GM12878 (cell line): ENCODE data around the gene SLCO2A1. TPM values are rescaled to one million over a fixed set of nuclear protein-coding genes. Genes with fewer than 3 reads are reported as not detected.

ENCODE experiments used
- ATAC-seq: fragments of 200-7000 bp; cut with Tn5 transposase; 3 replicates; pipeline ENCODE4 v1.9.1; 2020; ENCODE audit warnings: mild to moderate bottlenecking, moderate library complexity
- BruUV-seq: library from RNA; stranded (reverse); fragments of 400-500 nt; replicated peaks from 2 replicates; lab custom pipeline; 2021; lab: Mats Ljungman, UMichigan
- CTCF ChIA-PET: fragments of 300-600 bp; sonication (Branson Sonifier 250); formaldehyde crosslinking; extraction: SDS; loops from one replicate; lab custom pipeline; 2021; ENCODE audit warnings: inconsistent platforms; lab: Yijun Ruan, JAX
- POLR2A ChIA-PET: fragments of 350-600 bp; formaldehyde crosslinking; extraction: SDS; loops from one replicate; lab custom pipeline; 2021; ENCODE audit warnings: inconsistent platforms; lab: Charles Lee
- RAD21 ChIA-PET: fragments of 300-600 bp; sonication (Branson Sonifier 250); formaldehyde crosslinking; loops from one replicate; lab custom pipeline; 2023; ENCODE audit warnings: antibody characterized with exemption; ENCODE audit not compliant: unreplicated experiment; lab: Charles Lee
- SMC1A ChIA-PET: fragments of 300-600 bp; sonication (Branson Sonifier 250); formaldehyde crosslinking; loops from one replicate; lab custom pipeline; 2023; ENCODE audit not compliant: unreplicated experiment, uncharacterized antibody; lab: Charles Lee
- DNase-seq: peaks from one replicate; pipeline ENCODE4 v3.0.0-alpha.2; 2011; ENCODE audit warnings: low read depth, low spot score
- FAIRE-seq: peaks from 3 replicates; lab custom pipeline; 2011; peaks lifted over from hg19 to GRCh38; lab: Jason Lieb, UNC
- H2AFZ ChIP-seq: 2 replicates; pipeline ENCODE4 v1.6.0; 2011; ENCODE audit warnings: low read depth, low read length, control low read depth; ENCODE audit not compliant: control insufficient read depth
- H3K27ac ChIP-seq: 2 replicates; pipeline ENCODE4 v1.5.1; 2011; ENCODE audit warnings: control low read depth; ENCODE audit not compliant: control insufficient read depth, insufficient read depth
- H3K27me3 ChIP-seq, 2 experiments: replicated peaks in 1 of 2; 2 replicates each; pipeline versions ENCODE4 v1.6.0 to v1.6.1; 2011; ENCODE audit warnings: low read length in 1 of 2; ENCODE audit not compliant: control insufficient read depth in 2 of 2, insufficient read depth in 2 of 2
- H3K36me3 ChIP-seq, 2 experiments: 2 replicates each; pipeline ENCODE4 v1.5.1; 2011; ENCODE audit warnings: low read length in 1 of 2; ENCODE audit not compliant: control insufficient read depth in 2 of 2, insufficient read depth in 2 of 2
- H3K4me1 ChIP-seq: 2 replicates; pipeline ENCODE4 v1.6.1; 2011; ENCODE audit warnings: mild to moderate bottlenecking, low read length, moderate library complexity, mixed read lengths; ENCODE audit not compliant: control insufficient read depth, insufficient read depth
- H3K4me2 ChIP-seq: 2 replicates; pipeline ENCODE4 v1.6.0; 2011; ENCODE audit warnings: control low read depth; ENCODE audit not compliant: control insufficient read depth, insufficient read depth
- H3K4me3 ChIP-seq: fragments of 200-600 bp; sonication (generic); 2 replicates; pipeline ENCODE4 v1.5.1; 2016
- H3K79me2 ChIP-seq: 2 replicates; pipeline ENCODE4 v1.6.0; 2011; ENCODE audit warnings: low read length; ENCODE audit not compliant: control insufficient read depth, insufficient read depth
- H3K9ac ChIP-seq: 2 replicates; pipeline ENCODE4 v1.8.0; 2011; ENCODE audit warnings: low read length, control low read depth, mixed read lengths; ENCODE audit not compliant: control insufficient read depth, insufficient read depth
- H3K9me3 ChIP-seq: replicated peaks from 3 replicates; pipeline ENCODE4 v1.5.1; 2011; ENCODE audit warnings: mild to moderate bottlenecking, low read length; ENCODE audit not compliant: control insufficient read depth, insufficient read depth
- H4K20me1 ChIP-seq: 2 replicates; pipeline ENCODE4 v1.6.0; 2011; ENCODE audit not compliant: control insufficient read depth, insufficient read depth
- EGR1 ChIP-seq, 2 experiments: IDR thresholded peaks; 1 replicate in 1 of 2; 2 replicates in 1 of 2; pipeline ENCODE4 v1.6.1; 2011 to 2012; ENCODE audit warnings: low read depth in 2 of 2, low read length in 2 of 2, borderline replicate concordance in 1 of 2, mild to moderate bottlenecking in 1 of 2, moderate library complexity in 1 of 2
- FOS ChIP-seq: IDR thresholded peaks from 3 replicates; pipeline ENCODE4 v1.6.1; 2011; ENCODE audit warnings: borderline replicate concordance; ENCODE audit not compliant: insufficient read length; ENCODE audit errors: extremely low read depth
- IKZF2 ChIP-seq, 2 experiments: fragments of 450-650 bp; IDR thresholded peaks; 2 replicates each; pipeline ENCODE4 v1.6.1; 2017; ENCODE audit warnings: mild to moderate bottlenecking in 2 of 2, moderate library complexity in 2 of 2
- IRF3 ChIP-seq: fragments of 450-650 bp; IDR thresholded peaks from 2 replicates; pipeline ENCODE4 v1.6.1; 2014; ENCODE audit warnings: mild to moderate bottlenecking
- NKRF ChIP-seq: fragments of 450-650 bp; conservative IDR thresholded peaks from 2 replicates; pipeline ENCODE4 v1.6.1; 2017; ENCODE audit warnings: mild to moderate bottlenecking, moderate library complexity
- NR2F1 ChIP-seq: fragments of 450-650 bp; conservative IDR thresholded peaks from 2 replicates; pipeline ENCODE4 v1.6.1; 2017; ENCODE audit warnings: mild to moderate bottlenecking
- PKNOX1 ChIP-seq: fragments of 450-650 bp; IDR thresholded peaks from 2 replicates; pipeline ENCODE4 v1.6.1; 2016; ENCODE audit warnings: mild to moderate bottlenecking
- POU2F2 ChIP-seq: IDR thresholded peaks from 3 replicates; pipeline ENCODE4 v1.6.1; 2011; ENCODE audit warnings: low read depth, mild to moderate bottlenecking, low read length, borderline replicate concordance
- SIX5 ChIP-seq: IDR thresholded peaks from 2 replicates; pipeline ENCODE4 v1.6.1; 2011; ENCODE audit warnings: mild to moderate bottlenecking, low read depth, low read length, moderate library complexity; ENCODE audit not compliant: severe bottlenecking
- YBX1 ChIP-seq: fragments of 450-650 bp; IDR thresholded peaks from 2 replicates; pipeline ENCODE4 v1.6.1; 2016; ENCODE audit warnings: antibody characterized with exemption
- ZNF274 ChIP-seq: IDR thresholded peaks from one replicate; pipeline ENCODE4 v1.8.0; 2011; ENCODE audit not compliant: insufficient read length, insufficient read depth
- ZZZ3 ChIP-seq: IDR thresholded peaks from 2 replicates; pipeline ENCODE4 v1.6.1; 2011; ENCODE audit warnings: low read depth; ENCODE audit not compliant: control insufficient read depth, insufficient read length
- WGBS: methylation state at CpG from one replicate; pipeline ENCODE4 v1.1.6; 2016; ENCODE audit warnings: low lambda C conversion rate; ENCODE audit not compliant: insufficient replicate concordance, insufficient coverage; ENCODE audit errors: missing lambda C conversion rate; 5-methylcytosine and 5-hydroxymethylcytosine counted together
- in situ Hi-C: fragments of 300-500 bp; cut with MboI; formaldehyde crosslinking; loops from 9 replicates; pipeline ENCODE4 v1.14.3; 2018; ENCODE audit warnings: mixed read lengths
- intact Hi-C: fragments of 100-400 bp; cut with micrococcal nuclease; formaldehyde crosslinking; loops from one replicate; pipeline ENCODE4 v1.14.2; 2022; ENCODE audit not compliant: unreplicated experiment
- polyA plus RNA-seq, 11 experiments: library from polyadenylated mRNA; depleted of rRNA in 4 of 11; unstranded in 6 of 11; stranded (reverse) in 5 of 11; fragments of >200 nt; fragmentation: Nextera tagmentation in 4 of 11; fragmentation: Illumina TruSeq in 1 of 11; extraction: Ambion mirVana in 4 of 11; extraction: Trizol in 1 of 11; gene quantifications; 1 replicate in 1 of 11; 2 replicates in 10 of 11; pipeline versions ENCODE4 v1.2.1 to v1.2.3, GENCODE V29; 2011 to 2016; ENCODE audit warnings: inconsistent platforms in 2 of 11, missing spikeins in 2 of 11, low read depth in 1 of 11
- total RNA-seq, 4 experiments: library from RNA; depleted of rRNA in 3 of 4; stranded (reverse); fragments of >200 nt in 3 of 4; fragmentation: Illumina TruSeq in 1 of 4; extraction: Trizol in 1 of 4; gene quantifications; 2 replicates each; pipeline versions ENCODE4 v1.2.1 to v1.2.3, GENCODE V29; 2013 to 2021

SLCO2A1 gene
- total and polyA plus RNA-seq, 10 of the 15 experiments (the other 5 are each of a cell fraction or from before 2014, with no cell fraction given) = 0.05 TPM; not detected in 9

GRCh38 chr3:134057654-134058110 lies 28.0 kb upstream of the SLCO2A1 start:
- intact Hi-C loops (no loop called here), in situ Hi-C loops (no loop called here)
- Histone ChIP-seq H3K79me2 (no peaks in the 10 kb centered on the region), H3K27me3 (peaks cover 0 to 2% of the 10 kb centered on the region in 2 experiments; a peak in 2 of 4 replicates), H3K9ac (no peak overlapping the region), H3K4me1 (no peaks in the 10 kb centered on the region), H3K36me3 (no peaks in the 10 kb centered on the region), H4K20me1 (no peaks in the 10 kb centered on the region), H3K9me3 (no peaks in the 10 kb centered on the region; the same call in 2 of the 3 replicates), H3K27ac (no peak overlapping the region), H2AFZ (no peak overlapping the region), H3K4me3 (no peak overlapping the region), H3K4me2 (no peak overlapping the region)
- TF ChIP-seq ZNF274 (no peak), NR2F1 (0 out of 2 replicates have a peak, but pooled peaks have one; percentile 26), IKZF2 (IDR thresholded peaks at IDR 0.05) (peak in 1 of 2 experiments; percentile 21; a peak in 1 of 4 replicates)
- DNase-seq = no peak
- ChIA-PET CTCF (no interaction called here), RAD21 (interaction anchor here (0.9 kb wide), 1 partner anchor 127 kb away, joined by 3 read pairs; no protein-coding TSS in a partner anchor), POLR2A (no interaction called here), SMC1A (interaction anchor here (0.6 kb wide), 1 partner anchor 32 kb away, joined by 3 read pairs; no protein-coding TSS in a partner anchor)
- no TSS peak for BruUV-seq
- no peak for FAIRE-seq
- peak; percentile 43 for ATAC-seq
- 52% methylated on average over 7 of the region's 7 CpGs for WGBS

- in situ Hi-C loops (no loop called here), intact Hi-C loops (no loop called here)
- BruUV-seq = no TSS peak
- no peaks in the 10 kb centered on the region for H3K79me2 ChIP-seq
- H3K4me1 ChIP-seq = no peaks in the 10 kb centered on the region
- ChIA-PET SMC1A (interaction anchor here (0.6 kb wide), 1 partner anchor 31 kb away, joined by 3 read pairs; no protein-coding TSS in a partner anchor), RAD21 (interaction anchor here (0.9 kb wide), 1 partner anchor 127 kb away, joined by 3 read pairs; no protein-coding TSS in a partner anchor), POLR2A (no interaction called here), CTCF (no interaction called here)
- H3K36me3 ChIP-seq = no peaks in the 10 kb centered on the region
- DNase-seq (no peak), ATAC-seq (no peak), FAIRE-seq (no peak)
- H3K27ac ChIP-seq = no peak overlapping the region
- no peaks in the 10 kb centered on the region; the same call in 2 of the 3 replicates for H3K9me3 ChIP-seq
- no peak overlapping the region for H3K4me2 ChIP-seq
- no peaks in the 10 kb centered on the region for H4K20me1 ChIP-seq
- H3K4me3 ChIP-seq = no peak overlapping the region
- no peak overlapping the region for H3K9ac ChIP-seq
- H2AFZ ChIP-seq = no peak overlapping the region
- H3K27me3 ChIP-seq = peaks cover 2% of the 10 kb centered on the region in 2 experiments; a peak in 2 of 4 replicates
- WGBS = 25% methylated on average over 2 of the region's 2 CpGs
- no peak for TF ChIP-seq FOS
- no peak for TF ChIP-seq POU2F2
- no peak for TF ChIP-seq ZZZ3
- no peak for TF ChIP-seq SIX5
- TF ChIP-seq YBX1 = no peak
- TF ChIP-seq EGR1 (IDR thresholded peaks at IDR 0.05; ENCODE audit: borderline replicate concordance in 1 of 2, low read depth in 2 of 2, low read length in 2 of 2) = no peak
- no peak for TF ChIP-seq NKRF
- no peak for TF ChIP-seq IRF3
- no peak for TF ChIP-seq PKNOX1
Measured at GRCh38 chr3:134057006-134057653, 27.4 kb upstream of the SLCO2A1 start.
